Measurements from ENCODE around the gene ATG14.
A peak's percentile ranks its signal among the peaks of the same experiment; 100 is the strongest.

ATG14 gene

DNA sequence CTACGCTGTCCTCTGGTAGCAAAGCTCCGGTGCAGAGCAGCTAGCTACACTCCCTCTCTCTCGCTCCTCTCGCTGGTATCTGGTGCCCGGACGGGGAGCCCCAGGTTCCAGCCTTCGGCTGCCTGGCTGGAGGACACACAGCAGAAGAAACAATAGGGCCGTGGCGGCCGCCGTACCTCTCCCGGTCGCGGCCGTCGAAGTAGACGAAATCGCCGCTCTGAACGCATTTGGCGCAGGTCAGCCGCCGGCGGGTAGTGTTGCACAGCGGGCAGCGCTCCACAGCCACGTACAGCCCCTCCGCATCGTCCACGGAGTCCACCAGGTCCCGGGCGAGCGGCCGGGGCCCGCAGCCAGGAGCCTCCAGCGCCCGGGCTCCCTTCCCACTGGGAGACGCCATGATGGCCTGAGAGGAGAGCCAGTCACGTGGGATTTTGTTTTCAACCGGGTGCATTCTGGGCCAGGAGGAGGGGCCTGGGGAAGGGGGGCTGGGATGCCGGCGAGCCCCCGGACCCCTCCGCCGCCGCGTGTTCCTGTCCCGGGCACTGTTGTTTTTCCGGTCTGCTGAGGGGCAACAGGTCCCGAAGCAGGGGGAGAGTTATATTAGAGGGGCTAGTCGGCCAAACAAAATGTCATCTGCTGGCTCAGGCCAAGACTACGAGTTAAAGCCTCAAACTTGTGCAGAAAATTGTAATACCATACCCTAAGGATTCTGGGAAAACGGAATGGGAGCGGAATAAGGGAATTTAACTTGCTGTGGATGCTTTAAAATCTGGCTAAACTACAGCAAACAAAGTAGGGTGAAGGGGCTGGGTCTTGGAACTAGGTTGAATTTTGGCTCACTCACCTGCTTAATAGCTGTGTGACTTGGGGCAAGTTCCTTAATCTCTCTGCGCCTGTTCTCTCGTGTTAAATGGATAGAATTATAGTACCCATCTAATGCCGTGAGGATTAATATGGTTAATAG lies at the start of gene ATG14 (continued):
- TF ChIP-seq, protein P1, sequence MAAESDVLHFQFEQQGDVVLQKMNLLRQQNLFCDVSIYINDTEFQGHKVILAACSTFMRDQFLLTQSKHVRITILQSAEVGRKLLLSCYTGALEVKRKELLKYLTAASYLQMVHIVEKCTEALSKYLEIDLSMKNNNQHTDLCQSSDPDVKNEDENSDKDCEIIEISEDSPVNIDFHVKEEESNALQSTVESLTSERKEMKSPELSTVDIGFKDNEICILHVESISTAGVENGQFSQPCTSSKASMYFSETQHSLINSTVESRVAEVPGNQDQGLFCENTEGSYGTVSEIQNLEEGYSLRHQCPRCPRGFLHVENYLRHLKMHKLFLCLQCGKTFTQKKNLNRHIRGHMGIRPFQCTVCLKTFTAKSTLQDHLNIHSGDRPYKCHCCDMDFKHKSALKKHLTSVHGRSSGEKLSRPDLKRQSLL (tag by site-specific recombination; IDR thresholded peaks at IDR 0.05) = peak; percentile 53; the same call in 1 of the 2 replicates
- TF ChIP-seq ZBTB21 (tag by site-specific recombination; IDR thresholded peaks at IDR 0.05) = peak; percentile 39; the same call in 1 of the 2 replicates
- TF ChIP-seq ZNF335 (tag by site-specific recombination; conservative IDR thresholded peaks at IDR 0.05) = peak; percentile 66
- TF ChIP-seq ZNF621 (tag by site-specific recombination; IDR thresholded peaks at IDR 0.05) = no peak
- TF ChIP-seq, protein P2, sequence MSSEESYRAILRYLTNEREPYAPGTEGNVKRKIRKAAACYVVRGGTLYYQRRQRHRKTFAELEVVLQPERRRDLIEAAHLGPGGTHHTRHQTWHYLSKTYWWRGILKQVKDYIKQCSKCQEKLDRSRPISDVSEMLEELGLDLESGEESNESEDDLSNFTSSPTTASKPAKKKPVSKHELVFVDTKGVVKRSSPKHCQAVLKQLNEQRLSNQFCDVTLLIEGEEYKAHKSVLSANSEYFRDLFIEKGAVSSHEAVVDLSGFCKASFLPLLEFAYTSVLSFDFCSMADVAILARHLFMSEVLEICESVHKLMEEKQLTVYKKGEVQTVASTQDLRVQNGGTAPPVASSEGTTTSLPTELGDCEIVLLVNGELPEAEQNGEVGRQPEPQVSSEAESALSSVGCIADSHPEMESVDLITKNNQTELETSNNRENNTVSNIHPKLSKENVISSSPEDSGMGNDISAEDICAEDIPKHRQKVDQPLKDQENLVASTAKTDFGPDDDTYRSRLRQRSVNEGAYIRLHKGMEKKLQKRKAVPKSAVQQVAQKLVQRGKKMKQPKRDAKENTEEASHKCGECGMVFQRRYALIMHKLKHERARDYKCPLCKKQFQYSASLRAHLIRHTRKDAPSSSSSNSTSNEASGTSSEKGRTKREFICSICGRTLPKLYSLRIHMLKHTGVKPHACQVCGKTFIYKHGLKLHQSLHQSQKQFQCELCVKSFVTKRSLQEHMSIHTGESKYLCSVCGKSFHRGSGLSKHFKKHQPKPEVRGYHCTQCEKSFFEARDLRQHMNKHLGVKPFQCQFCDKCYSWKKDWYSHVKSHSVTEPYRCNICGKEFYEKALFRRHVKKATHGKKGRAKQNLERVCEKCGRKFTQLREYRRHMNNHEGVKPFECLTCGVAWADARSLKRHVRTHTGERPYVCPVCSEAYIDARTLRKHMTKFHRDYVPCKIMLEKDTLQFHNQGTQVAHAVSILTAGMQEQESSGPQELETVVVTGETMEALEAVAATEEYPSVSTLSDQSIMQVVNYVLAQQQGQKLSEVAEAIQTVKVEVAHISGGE (tag by site-specific recombination; conservative IDR thresholded peaks at IDR 0.05; ENCODE audit: low read depth) = peak; percentile 75
- peak; percentile 43; the same call in 1 of the 2 replicates for TF ChIP-seq ZBTB7A (tag by site-specific recombination; IDR thresholded peaks at IDR 0.05; ENCODE audit: low read depth)
- peak; percentile 48; the same call in 1 of the 2 replicates for TF ChIP-seq ZFP37 (tag by site-specific recombination; IDR thresholded peaks at IDR 0.05)
- TF ChIP-seq, protein P3, sequence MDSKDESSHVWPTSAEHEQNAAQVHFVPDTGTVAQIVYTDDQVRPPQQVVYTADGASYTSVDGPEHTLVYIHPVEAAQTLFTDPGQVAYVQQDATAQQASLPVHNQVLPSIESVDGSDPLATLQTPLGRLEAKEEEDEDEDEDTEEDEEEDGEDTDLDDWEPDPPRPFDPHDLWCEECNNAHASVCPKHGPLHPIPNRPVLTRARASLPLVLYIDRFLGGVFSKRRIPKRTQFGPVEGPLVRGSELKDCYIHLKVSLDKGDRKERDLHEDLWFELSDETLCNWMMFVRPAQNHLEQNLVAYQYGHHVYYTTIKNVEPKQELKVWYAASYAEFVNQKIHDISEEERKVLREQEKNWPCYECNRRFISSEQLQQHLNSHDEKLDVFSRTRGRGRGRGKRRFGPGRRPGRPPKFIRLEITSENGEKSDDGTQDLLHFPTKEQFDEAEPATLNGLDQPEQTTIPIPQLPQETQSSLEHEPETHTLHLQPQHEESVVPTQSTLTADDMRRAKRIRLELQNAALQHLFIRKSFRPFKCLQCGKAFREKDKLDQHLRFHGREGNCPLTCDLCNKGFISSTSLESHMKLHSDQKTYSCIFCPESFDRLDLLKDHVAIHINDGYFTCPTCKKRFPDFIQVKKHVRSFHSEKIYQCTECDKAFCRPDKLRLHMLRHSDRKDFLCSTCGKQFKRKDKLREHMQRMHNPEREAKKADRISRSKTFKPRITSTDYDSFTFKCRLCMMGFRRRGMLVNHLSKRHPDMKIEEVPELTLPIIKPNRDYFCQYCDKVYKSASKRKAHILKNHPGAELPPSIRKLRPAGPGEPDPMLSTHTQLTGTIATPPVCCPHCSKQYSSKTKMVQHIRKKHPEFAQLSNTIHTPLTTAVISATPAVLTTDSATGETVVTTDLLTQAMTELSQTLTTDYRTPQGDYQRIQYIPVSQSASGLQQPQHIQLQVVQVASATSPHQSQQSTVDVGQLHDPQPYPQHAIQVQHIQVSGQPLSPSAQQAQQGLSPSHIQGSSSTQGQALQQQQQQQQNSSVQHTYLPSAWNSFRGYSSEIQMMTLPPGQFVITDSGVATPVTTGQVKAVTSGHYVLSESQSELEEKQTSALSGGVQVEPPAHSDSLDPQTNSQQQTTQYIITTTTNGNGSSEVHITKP (tag by site-specific recombination; IDR thresholded peaks at IDR 0.05) = peak; percentile 41; the same call in 1 of the 2 replicates
- TF ChIP-seq FEZF1 (tag by site-specific recombination; IDR thresholded peaks at IDR 0.05) = no peak
- TF ChIP-seq ZNF521 (tag by site-specific recombination; IDR thresholded peaks at IDR 0.05) = no peak
- TF ChIP-seq, protein P4, sequence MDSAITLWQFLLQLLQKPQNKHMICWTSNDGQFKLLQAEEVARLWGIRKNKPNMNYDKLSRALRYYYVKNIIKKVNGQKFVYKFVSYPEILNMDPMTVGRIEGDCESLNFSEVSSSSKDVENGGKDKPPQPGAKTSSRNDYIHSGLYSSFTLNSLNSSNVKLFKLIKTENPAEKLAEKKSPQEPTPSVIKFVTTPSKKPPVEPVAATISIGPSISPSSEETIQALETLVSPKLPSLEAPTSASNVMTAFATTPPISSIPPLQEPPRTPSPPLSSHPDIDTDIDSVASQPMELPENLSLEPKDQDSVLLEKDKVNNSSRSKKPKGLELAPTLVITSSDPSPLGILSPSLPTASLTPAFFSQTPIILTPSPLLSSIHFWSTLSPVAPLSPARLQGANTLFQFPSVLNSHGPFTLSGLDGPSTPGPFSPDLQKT (IDR thresholded peaks at IDR 0.05; ENCODE audit: borderline replicate concordance, low read depth, low read length) = no peak
- TF ChIP-seq SCRT1 (tag by site-specific recombination; IDR thresholded peaks at IDR 0.05; ENCODE audit: borderline replicate concordance) = peak; percentile 80
- peak; percentile 95 for TF ChIP-seq ZNF777 (tag by site-specific recombination; IDR thresholded peaks at IDR 0.05; ENCODE audit: borderline replicate concordance)
- TF ChIP-seq, protein P5, sequence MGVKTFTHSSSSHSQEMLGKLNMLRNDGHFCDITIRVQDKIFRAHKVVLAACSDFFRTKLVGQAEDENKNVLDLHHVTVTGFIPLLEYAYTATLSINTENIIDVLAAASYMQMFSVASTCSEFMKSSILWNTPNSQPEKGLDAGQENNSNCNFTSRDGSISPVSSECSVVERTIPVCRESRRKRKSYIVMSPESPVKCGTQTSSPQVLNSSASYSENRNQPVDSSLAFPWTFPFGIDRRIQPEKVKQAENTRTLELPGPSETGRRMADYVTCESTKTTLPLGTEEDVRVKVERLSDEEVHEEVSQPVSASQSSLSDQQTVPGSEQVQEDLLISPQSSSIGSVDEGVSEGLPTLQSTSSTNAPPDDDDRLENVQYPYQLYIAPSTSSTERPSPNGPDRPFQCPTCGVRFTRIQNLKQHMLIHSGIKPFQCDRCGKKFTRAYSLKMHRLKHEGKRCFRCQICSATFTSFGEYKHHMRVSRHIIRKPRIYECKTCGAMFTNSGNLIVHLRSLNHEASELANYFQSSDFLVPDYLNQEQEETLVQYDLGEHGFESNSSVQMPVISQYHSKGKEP (tag by site-specific recombination; IDR thresholded peaks at IDR 0.05) = peak; percentile 12; the same call in 1 of the 2 replicates
- peak; percentile 51; the same call in 1 of the 2 replicates for TF ChIP-seq SP7 (tag by site-specific recombination; IDR thresholded peaks at IDR 0.05)
- peak; percentile 24; the same call in 1 of the 2 replicates for TF ChIP-seq SP2 (tag by site-specific recombination; IDR thresholded peaks at IDR 0.05)
- TF ChIP-seq BCL11A (tag by site-specific recombination; IDR thresholded peaks at IDR 0.05; ENCODE audit: low read depth) = no peak
- peak; percentile 82 for TF ChIP-seq ZXDB (tag by site-specific recombination; IDR thresholded peaks at IDR 0.05)
